ENCODE measurements around the gene FLYWCH1.

Gene FLYWCH1

DNA sequence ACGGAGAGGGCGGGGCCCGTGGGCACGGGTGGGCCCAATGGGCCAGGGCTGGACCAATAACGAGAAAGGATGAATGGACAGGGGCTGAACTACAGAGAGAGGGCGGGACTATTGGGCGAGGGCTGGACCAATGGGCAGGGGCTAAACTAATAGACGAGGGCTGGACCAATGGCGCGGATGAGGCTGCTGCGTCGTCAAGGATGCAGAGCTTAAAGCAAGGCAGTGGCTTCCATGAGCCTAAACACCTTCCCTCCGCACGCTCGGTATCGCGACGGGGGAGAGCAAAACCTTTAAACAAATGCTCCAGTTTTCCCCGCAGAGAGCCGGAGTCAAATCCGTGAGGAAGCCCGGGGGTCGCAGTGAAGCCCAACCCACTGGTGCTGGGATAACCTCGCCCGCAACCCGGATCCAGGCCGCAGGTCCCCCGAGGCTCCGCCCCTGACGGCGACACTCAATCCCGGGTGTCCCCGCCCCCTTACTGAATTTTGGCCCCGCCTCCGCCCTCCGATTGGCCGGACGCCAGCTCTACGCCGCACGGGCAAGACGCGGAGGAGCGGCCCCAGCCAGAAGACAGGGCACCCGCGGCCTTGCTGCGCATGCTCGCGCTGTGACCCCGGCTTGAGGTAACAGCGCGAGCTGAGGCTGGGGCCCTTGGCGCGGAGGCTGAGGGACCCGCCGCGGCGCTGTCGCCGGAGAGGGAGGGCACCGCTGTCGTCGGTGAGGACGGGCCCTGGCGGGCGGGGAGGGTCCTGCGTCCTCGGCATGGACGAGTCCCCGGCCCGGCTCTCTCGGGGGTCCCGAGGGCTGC, 28.9 kb upstream of the FLYWCH1 start, which contains the start of gene FLYWCH2:
TSS of gene FLYWCH2 (plus strand) at position 566 of the 808 bp plus-strand sequence. CDS start 13,235 bp downstream, outside the sequence.
- POLR2A ChIA-PET: interaction anchor here (0.5 to 2.3 kb wide), 9 partner anchors 15 to 305 kb away, joined by 3 to 14 read pairs (median 5); partner anchors contain the start of gene FLYWCH1
- H3K4me3 ChIP-seq (ENCODE audit: low read depth, low read length): peak within 1 kb of the TSS; percentile 83
- CTCF ChIA-PET: interaction anchor here (1.0 to 22.9 kb wide), 9 partner anchors 10 to 43 kb away, joined by 3 to 396 read pairs (median 4); no protein-coding TSS in a partner anchor
- peak; percentile 93 for DNase-seq (ENCODE audit: low read depth, low spot score)
- TF ChIP-seq CTCF (IDR thresholded peaks at IDR 0.05; ENCODE audit: insufficient read depth, low read length, missing control alignments): no peak

GRCh38 chr16:2883458-2883908, 28.2 kb upstream of the FLYWCH1 start:
- CTCF ChIA-PET: interaction anchor here (1.0 to 22.9 kb wide), 7 partner anchors 9 to 44 kb away, joined by 3 to 396 read pairs (median 4); no protein-coding TSS in a partner anchor
- TF ChIP-seq CTCF (IDR thresholded peaks at IDR 0.05; ENCODE audit: insufficient read depth, low read length, missing control alignments): no peak
- peak overlapping the region; percentile 83 for H3K4me3 ChIP-seq (ENCODE audit: low read depth, low read length)
- DNase-seq (ENCODE audit: low read depth, low spot score): no peak
- POLR2A ChIA-PET: interaction anchor here (1.1 to 2.3 kb wide), 4 partner anchors 20 to 39 kb away, joined by 4 to 14 read pairs (median 8); partner anchors contain the start of gene FLYWCH1

GRCh38 chr16:2884041-2884451, 27.7 kb upstream of the FLYWCH1 start:
- ChIA-PET POLR2A (interaction anchor here (1.5 to 2.3 kb wide), 2 partner anchors 20 to 28 kb away, joined by 4 to 14 read pairs; partner anchors contain the start of gene FLYWCH1), CTCF (interaction anchor here (1.0 to 22.9 kb wide), 7 partner anchors 9 to 44 kb away, joined by 3 to 396 read pairs (median 4); no protein-coding TSS in a partner anchor)
- no peak for TF ChIP-seq CTCF (IDR thresholded peaks at IDR 0.05; ENCODE audit: insufficient read depth, low read length, missing control alignments)
- H3K4me3 ChIP-seq (ENCODE audit: low read depth, low read length): peak overlapping the region; percentile 83
- no peak for DNase-seq (ENCODE audit: low read depth, low spot score)

DNA sequence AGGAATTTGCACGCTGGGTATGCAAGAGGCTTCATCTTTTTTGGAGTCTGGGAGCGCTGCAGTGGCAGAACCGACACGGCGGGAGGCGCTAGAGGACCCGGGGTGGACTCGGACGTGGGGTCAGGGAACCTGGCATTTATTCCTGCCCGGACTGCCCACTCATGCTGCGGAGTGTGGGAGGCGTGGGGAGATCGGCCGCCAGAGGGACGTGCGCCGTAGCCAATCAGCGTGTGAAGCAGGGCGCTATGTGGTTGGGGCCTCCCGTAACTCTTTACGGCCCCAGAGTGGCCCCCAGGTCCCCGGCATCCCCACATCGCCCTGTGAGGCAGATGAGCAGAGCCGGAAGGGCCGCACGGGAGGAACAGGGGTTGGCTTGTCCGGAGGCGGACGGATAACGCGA, 17.5 kb upstream of the FLYWCH1 start:
- ChIA-PET POLR2A (no interaction called here), CTCF (interaction anchor here (2.1 kb wide), 1 partner anchor 33 kb away, joined by 7 read pairs; no protein-coding TSS in a partner anchor)
- H3K4me3 ChIP-seq (ENCODE audit: low read depth, low read length): no peak overlapping the region
- DNase-seq (ENCODE audit: low read depth, low spot score): no peak
- TF ChIP-seq CTCF (IDR thresholded peaks at IDR 0.05; ENCODE audit: insufficient read depth, low read length, missing control alignments): no peak

- TF ChIP-seq CTCF (IDR thresholded peaks at IDR 0.05; ENCODE audit: insufficient read depth, low read length, missing control alignments): no peak
- no peak overlapping the region for H3K4me3 ChIP-seq (ENCODE audit: low read depth, low read length)
- DNase-seq (ENCODE audit: low read depth, low spot score): no peak
- CTCF ChIA-PET: interaction anchor here (0.9 to 2.1 kb wide), 2 partner anchors 8 to 31 kb away, joined by 5 to 7 read pairs; no protein-coding TSS in a partner anchor
- POLR2A ChIA-PET: no interaction called here
Observed at GRCh38 chr16:2895813-2896212, 15.9 kb upstream of the FLYWCH1 start.
